ENCODE measurements around the gene KLHL29.

GRCh38 chr2:23509103-23509502, 124.1 kb downstream of the KLHL29 start:
- TF ChIP-seq CTCF (IDR thresholded peaks at IDR 0.05; ENCODE audit: insufficient read depth, low read length) (no peak), POLR2AphosphoS5 (IDR thresholded peaks at IDR 0.05; ENCODE audit: low read depth) (no peak)

Measured in HL-60 (cell line).